SKM-1 treated with dmso at 0.1 percent for 144 hours (cell line): ENCODE results near the gene HRG.

ENCODE experiments used
- DNase-seq: peaks from one replicate; lab custom pipeline; 2025; ENCODE audit not compliant: unreplicated experiment; lab: John Stamatoyannopoulos, UW

Gene HRG

DNA sequence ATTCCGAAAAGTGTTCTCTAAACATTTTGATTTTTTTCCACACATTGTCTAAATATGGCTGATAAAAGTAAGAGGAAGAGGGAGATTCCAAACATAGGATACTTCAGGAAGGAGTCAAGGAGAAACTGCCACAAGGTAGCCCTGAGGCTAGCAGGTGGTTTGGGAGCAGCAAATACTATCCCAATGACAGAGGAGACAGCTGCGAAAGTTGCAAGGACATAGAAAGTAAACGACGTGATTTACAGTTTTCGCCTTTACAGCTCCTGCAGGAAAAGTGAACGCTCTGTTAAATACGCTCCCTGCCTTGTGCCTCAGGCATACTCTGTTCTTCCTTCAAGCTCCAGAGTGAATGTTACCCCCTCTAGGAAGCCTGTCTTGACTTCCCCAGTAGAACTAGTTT, 29.3 kb upstream of the HRG start:
- DNase-seq, result no peak

DNA sequence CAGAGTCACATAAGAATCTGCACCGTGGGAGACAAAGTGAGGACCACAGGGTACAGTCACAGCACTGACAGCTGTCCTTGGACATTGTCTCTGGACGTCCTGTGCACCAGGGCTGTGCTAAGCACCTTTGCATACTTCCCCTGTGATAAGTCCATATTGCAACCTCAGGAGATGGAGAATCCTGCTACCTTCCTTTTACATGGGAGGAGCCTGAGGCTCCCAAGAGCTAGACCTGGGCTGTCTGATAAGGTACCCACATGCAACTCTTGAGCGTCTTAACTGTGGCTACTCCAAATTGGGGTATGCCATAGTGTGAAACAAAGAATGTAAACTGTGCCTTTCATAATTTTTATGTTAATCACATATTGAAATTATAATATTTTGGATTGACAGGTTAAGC, 28.1 kb upstream of the HRG start:
- DNase-seq, result no peak

DNA sequence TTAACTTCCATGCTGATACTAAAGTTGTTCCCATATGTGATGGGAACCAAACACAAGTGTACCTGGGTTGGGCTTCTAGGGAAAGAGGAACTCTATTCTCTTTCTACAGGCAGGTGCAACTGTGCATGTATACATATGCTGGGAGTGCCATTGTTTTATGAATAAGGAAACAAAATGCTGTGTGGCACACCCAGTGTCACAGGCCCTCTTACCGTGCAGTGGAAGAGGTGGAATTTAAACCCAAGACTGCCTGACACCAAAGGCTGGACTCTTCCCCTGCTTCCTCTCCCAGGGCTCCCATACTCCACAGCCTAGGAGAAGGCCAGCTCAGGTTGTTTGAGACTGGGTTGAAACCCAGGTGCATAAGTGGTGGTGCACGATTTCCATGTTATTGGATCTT, 27.6 kb upstream of the HRG start:
- DNase-seq, result no peak

DNA sequence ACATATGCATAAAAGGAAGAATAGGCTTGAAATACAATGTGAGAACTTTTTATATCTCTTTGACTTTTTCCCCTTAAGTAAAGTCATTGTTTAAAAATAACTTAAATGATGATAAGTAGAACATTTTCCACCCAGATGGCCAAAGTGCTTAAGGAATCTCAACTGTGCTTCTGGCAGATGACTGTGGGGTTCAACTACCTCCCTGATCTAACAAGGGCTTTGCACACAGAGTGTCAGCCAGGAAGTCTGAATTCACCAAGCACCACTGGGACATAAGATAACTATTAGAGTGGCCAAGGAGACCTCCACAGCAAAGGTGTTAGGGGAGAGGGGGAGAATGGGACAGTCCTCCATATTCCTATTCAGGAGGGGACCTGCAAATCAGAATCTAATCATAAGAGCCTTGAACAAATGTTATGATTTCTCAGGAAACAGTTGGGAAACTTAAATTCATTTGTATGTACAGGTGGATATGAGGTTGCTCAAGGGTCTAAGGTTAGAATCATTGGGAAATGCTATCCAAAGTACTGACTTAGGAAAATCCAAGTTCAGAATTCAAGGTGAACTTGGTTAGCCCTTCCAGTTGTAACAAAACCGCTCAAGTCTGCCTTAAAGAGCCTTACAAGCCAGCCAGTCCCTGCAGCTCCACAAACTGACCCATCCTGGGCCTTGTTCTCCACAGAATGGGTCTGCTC, 25.9 kb upstream of the HRG start, which contains the start of gene FETUB:
TSS of gene FETUB (plus strand) at position 622 of the 695 bp plus-strand sequence. CDS start at position 684, 62 bp downstream.
- no peak for DNase-seq

DNA sequence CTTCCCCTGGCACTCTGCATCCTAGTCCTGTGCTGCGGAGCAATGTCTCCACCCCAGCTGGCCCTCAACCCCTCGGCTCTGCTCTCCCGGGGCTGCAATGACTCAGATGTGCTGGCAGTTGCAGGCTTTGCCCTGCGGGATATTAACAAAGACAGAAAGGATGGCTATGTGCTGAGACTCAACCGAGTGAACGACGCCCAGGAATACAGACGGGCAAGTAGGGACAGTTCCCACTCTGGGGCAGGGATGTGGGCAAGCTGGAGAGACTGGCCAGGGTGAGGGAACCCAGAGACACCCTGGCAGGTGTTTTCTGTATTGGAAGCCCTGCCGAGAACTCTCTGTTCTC, 25.4 kb upstream of the HRG start:
- no peak for DNase-seq

DNA sequence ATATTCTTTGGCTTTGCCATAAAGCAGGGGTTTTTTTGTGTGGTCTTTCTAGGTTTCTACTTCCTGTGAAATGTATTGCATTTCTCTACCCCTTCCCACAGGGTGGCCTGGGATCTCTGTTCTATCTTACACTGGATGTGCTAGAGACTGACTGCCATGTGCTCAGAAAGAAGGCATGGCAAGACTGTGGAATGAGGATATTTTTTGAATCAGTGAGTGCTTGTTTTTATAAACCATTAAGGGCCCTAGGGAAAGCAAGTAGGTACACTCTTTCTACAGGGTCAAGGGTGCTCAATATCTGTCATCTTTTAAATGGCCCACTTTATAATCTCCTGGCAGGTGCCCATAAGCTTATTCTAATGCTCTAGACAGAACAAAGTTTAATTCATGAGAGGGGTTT, 24.9 kb upstream of the HRG start:
- no peak for DNase-seq

DNA sequence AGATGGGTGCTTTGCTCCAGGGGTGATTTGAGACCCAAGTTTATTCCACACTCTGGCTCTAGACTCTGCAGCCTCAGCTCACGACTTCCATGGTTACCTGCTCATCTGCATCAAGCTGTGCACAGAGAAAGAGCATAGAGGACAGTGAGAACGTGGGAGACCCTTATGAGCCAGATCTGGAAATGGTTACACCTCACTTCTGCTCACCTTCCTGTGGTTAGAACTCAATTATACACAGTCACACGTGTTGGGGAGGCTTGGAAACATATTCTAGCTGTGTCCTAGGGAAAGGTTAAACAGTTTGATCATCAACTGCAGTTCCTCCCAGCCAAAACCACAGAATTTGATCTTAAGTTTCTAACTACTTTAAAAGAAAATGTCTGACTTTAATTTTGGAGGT, 23.8 kb upstream of the HRG start:
- DNase-seq, result no peak

DNA sequence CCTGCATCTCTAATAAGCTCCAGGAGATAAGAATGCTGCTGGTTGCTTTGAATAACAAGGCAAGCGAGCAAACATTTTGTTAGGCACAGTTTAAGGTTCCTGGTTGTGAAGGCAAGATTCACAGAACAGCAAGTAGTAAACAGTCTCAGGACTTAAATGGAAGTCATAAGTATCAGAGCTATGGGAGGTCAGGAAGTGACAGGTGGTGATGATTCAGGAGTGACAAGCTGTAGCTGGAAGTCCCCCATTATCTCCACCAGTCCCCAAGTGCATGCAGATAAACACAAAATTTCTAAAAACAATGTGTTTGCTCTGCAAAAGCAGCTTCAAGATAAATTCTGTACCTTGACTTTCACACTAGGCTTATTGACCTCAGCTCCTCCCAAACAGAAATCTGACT, 22.3 kb upstream of the HRG start:
- no peak for DNase-seq

DNA sequence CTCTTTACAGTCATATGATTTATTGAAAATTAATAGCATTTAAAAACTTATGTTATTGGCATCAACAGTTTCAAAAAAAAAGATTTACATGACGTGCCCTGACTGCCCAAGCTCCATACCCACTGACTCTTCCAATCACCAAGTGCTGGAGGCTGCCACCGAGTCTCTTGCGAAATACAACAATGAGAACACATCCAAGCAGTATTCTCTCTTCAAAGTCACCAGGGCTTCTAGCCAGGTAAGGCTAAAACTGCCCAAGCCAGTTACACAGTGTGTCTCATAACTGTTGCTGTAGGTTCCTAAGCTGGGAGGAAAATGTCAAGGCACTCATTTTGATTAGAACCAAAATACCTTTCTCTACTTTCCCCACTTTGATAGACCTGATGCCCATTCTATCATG, 21.1 kb upstream of the HRG start:
- DNase-seq, result no peak

DNA sequence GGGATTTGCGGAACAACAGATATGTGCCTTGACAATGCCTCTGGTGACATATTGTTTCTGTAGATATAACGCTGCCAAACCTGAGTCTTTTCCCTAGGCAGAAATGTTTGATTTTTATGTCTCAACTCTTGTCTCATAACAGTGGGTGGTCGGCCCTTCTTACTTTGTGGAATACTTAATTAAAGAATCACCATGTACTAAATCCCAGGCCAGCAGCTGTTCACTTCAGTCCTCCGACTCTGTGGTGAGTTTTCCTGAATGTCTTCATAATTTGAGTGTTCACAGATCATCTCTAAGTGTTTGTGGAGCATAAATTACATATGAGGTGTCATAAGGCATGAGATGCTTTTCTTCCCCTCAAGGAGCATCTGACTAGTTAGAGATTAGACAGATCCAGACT, 19.7 kb upstream of the HRG start:
- DNase-seq, result no peak

DNA sequence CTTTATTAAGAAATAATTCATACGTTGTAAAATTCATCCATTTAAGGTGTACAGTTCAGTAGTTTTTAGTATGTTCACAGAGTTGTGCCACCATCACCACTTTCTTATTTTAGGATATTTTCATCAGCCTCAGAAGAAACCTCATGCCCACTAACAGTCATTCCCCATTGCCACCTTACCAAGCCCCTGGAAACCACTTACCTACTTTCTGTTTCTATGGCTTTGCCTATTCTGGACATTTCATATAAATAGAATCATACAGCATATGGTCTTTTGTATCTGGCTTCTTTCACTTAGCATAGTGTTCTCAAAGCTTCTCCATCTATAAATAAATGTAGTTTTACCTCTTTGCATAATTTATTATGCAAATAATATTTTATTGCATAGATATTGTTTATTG, 19.0 kb upstream of the HRG start:
- DNase-seq, result no peak

DNA sequence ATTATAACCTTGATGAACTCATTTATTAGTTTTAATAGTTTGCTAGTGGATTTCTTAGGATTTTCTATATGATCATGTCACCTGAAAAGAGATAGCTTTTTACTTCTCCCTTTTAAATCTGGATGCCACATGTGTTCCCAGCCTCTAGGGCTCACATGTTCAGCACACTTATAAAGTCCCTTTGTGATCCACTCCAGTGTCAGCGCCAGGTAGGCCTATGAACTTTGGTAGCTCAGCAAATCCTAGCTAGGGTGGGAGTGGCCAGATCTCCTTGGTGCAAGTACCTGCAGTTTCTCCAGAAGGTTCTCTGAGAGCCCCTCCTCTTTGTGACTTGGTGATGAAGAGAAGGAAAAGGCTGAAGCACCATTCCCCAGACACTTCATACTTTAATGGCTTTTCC, 17.0 kb upstream of the HRG start:
- DNase-seq, result no peak

DNA sequence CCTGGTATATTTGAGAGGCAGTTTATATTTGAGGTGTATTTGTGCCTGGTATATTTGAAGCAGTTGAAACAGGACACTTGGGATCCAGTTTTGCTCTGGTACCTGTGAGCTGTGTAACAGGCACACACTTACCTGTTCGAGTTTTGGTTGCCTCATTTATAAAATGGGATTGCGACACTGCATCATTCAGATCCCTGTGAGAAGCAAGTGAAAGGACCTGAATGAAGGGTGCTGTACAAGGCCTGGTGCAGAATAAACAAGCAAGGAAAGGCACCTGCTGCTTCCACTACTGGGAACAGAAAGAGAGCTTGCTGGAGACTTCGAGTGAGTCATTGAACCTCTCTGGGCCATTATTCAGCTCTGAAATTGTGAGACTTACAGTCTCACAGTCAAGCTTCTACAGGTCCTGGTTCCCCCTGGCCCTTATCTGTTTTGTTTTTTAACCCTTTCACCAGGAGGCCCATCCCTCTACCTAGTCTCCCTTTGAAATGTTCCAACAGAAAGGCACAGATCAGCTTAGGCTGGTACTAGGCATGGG, 14.1 kb upstream of the HRG start:
- no peak for DNase-seq

DNA sequence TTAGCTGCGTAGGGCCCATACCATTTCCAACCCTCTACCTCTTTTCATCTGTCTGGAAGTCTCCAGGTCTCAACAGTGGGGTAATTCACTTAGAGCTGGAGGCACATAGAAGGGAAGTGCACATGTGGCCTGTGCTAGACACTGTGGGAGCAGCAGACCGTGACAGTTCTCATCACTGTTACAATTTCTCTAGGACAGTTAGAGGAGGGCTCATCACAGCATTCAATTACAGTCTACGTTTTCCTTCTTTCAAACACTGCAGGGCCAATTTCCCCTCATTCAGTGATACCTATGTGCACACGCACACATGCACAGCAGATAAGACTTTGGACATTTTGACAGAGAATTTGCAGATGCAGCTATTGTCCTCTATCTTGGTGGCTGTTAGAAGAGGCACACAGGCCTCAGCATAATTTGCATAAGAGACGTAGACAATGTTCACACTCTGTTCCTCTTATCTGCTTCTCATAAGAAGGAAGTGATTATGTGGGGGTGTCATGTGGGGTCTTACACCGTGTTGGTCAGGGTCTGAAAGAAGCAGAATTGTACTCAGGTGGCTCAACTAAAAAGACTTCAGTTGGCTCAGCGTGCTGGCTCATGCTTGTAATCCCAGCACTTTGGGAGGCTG, 12.6 kb upstream of the HRG start:
- DNase-seq, result no peak

DNA sequence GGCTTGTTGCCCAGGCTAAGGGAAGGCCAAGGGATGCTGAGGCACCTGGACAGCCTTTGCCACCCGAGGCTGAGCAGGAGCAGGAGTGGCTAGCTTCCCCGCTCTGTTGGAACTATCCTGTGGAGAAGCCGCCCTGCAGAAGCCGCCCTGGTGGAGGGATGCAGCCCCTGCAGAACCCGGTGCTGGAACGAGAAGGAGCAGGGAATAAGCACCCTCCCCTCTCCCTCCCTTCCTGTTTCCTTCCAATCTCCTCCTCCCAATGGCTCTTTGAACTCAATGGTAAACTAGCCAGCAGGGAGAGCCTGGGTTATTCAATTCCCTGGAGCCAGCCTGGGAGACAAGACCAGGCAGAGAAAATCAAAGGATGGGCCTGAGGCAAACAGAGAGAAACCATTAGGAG, 11.8 kb upstream of the HRG start:
- DNase-seq, result no peak

DNA sequence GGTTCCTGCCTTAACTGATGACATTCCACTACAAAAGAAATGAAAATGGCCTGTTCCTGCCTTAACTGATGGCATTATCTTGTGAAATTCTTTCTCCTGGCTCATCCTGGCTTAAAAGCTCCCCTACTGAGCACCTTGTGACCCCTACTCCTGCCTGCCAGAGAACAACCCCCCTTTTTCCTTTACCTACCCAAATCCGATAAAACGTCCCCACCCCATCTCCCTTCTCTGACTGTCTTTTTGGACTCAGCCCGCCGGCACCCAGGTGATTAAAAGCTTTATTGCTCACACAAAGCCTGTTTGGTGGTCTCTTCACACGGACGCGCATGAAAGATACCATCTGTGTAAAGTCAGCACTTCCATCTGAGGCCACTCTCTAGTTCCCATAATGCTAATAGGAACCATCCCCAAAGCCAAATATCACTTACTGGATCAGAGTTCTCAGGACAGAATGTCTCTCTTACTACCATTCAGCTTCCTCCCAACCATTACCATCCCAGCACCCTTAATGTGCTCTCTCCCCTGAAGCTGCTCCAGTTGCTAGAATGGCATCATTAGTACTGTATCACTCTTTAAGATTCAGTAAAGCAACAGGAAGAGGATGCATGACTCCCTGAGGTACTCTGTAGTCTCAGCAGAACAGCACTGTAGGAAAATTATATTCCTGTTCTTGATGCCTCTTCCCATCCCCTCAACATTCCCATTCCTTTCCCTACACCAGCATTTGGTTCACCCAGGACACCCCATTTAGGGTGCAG, 2.3 kb upstream of the HRG start:
- no peak for DNase-seq

DNA sequence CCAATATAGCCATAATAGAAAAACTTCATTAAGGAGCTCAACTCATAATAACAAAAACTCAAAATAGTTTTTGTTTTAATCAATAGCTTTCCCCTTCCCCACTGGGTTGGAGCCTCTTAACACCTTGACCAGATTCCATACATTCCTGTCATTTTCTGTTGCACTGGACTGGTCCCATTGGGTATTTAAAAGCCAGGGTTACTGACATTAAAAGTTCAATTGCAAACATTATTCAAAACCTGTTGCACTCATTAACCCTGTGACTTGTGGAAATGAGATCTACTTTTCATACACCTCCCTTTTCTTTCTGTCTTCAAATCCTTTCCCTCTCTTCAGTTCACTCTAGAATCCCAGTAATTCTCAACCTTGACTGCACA, 1.7 kb upstream of the HRG start:
- no peak for DNase-seq

DNA sequence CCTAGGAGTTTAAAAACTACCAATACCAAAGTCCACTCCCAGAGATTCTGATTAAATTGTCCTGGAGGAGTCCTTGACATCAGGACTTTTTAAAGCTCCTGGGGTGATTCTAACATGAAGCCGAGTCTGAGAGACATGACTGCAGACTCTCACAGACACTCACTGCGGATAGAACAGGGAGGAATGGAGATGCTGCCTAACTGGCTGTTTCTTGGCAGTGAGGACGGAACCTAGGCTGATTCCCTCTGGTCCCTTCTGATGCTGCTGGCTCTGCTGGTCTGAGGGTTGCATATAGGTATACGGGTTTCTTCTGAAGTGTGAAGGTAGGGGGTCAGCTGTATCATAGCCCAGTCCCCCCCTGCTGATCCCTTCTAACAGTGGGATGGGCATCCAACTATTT, 1.3 kb upstream of the HRG start:
- DNase-seq, result no peak

DNA sequence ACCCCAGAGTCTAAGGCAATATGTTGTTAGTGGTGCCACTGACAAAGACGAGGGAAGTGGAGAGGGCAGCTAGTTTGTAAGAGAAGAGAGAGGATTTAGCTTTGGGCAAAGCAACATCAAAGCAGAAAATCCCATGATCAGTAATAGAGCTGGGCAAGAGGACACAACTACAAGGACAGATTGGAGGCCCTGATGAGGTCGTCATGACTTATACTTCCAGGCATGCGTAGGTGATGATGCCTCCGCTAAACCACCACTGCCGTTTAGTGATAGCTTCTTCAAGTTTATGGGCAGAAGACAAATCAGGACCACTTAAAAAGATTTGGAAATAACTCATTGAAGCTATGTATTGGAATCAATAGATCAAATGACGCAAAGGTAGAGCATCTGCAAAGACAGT, 2.6 kb downstream of the HRG start:
- no peak for DNase-seq

DNA sequence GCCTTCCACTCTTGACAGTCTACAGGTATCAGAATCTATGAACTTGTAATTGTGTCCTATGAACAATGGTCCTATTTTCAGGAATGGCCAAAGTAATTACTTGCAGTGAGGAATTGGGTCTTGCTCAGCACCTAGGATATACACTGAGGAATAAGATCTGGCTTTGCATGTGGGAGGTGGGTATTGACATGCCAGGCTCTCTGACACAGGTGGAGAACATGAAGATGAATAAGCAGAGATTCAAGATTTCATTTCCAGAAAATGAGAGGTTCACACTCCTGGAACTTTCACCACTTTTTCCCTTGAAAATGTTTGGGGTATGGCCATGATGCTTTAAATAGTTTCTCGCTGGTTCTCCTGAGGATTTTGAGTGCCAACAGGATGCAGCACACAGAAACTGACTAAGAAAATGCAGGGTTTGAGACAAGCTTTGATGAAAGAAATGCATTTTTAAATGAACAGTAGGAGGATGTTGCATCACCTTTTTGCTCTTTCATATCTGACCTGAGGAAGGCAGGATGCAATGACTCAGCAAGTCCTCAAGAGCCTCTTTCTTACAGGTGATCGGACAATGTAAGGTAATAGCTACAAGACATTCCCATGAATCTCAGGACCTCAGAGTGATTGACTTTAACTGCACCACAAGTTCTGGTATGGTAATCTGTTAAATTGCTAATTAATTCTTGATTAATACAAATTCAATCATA, 3.7 kb downstream of the HRG start:
- DNase-seq, result no peak

DNA sequence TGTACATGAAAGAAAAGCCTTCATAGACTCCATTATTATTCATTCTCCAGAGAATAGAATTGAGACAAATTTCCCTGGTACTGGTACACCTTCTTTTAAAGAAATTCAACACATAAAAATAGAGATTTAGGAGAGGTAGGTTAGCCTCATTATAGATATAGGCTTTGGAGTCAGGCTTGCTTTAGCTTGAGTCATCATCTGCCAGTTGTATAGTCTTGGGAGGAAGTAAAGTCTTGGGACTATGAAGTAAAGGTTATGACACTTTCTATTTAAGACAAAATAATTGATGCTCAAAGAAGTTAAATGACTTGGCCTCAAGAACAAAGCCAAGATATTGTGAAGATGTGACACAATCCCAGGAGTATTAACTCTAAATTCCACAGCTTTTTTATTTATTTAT, 4.3 kb downstream of the HRG start:
- no peak for DNase-seq

DNA sequence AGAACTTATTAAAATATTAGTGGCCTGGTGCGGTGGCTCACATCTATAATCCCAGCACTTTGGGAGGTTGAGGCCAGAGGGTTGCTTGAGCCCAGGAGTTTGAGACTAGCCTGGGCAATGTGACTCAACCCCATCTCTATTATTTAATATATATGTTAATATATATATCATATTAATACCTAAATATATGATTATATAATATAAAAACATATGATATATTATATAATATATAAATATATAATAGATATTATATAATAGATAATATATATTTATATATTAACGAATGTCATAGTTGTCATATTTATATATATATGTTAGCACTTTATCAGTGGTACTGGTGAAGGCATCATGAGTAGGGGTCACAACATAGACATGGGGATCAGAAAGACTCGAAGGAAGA, 5.2 kb downstream of the HRG start:
- DNase-seq, result no peak
